Activated CD4-positive, CD25-positive, alpha-beta regulatory T cell treated with anti-CD3 and anti-CD28 coated beads, Interleukin-2, amount 50 U/mL, for 16 hours (primary cell): ENCODE data around the gene ACAT2.
"Not testable (repeated sequence)": the region's sequence is repeated elsewhere in the genome, so short reads cannot be mapped to it uniquely, and the experiment has no call there.

Experiments
- DNase-seq: peaks from one replicate; pipeline ENCODE4 v3.0.0-alpha.2; 2020; ENCODE audit warnings: low read depth, low spot score

The ACAT2 gene

GRCh38 chr6:159769470-159769869, 7.6 kb downstream of the ACAT2 start:
- DNase-seq, result no peak

GRCh38 chr6:159772196-159772595, 10.4 kb downstream of the ACAT2 start:
- no peak for DNase-seq

- DNase-seq, result no peak
These were observed 15.5 kb downstream of the ACAT2 start for GRCh38 chr6:159777240-159777904.

- no peak for DNase-seq
These were observed 16.3 kb downstream of the ACAT2 start for GRCh38 chr6:159778131-159778530.

- DNase-seq, result no peak
These were observed 16.8 kb downstream of the ACAT2 start for GRCh38 chr6:159778542-159779103.

- DNase-seq, result no peak
These were observed 26.4 kb downstream of the ACAT2 start for GRCh38 chr6:159788276-159788675.

- no peak for DNase-seq
These were observed 27.0 kb downstream of the ACAT2 start for GRCh38 chr6:159788753-159789376.

- DNase-seq, result peak; percentile 100
These were observed 27.7 kb downstream of the ACAT2 start, which contains the start of gene TCP1 for GRCh38 chr6:159789377-159790148. TCP1 (minus strand) TSS chr6:159789602; CDS start chr6:159789468, 134 bp downstream.

GRCh38 chr6:159790149-159790955, 28.5 kb downstream of the ACAT2 start, which contains the start of gene MRPL18:
MRPL18 (plus strand) TSS chr6:159790467; CDS start chr6:159790588, 121 bp downstream.
- DNase-seq, result peak; percentile 82

- no peak for DNase-seq
These were observed 29.2 kb downstream of the ACAT2 start for GRCh38 chr6:159790956-159791598.

GRCh38 chr6:159794976-159795375, 33.1 kb downstream of the ACAT2 start:
- DNase-seq, result not testable (repeated sequence)

GRCh38 chr6:159797554-159797953, 35.7 kb downstream of the ACAT2 start:
- DNase-seq, result no peak

- DNase-seq, result no peak
These were observed 38.5 kb downstream of the ACAT2 start, which contains the start of gene PNLDC1 for GRCh38 chr6:159800141-159800865. PNLDC1 (plus strand) TSS chr6:159800276; CDS start chr6:159800308, 32 bp downstream.

- no peak for DNase-seq
These were observed 40.1 kb downstream of the ACAT2 start for GRCh38 chr6:159801935-159802334.

GRCh38 chr6:159804504-159804903, 42.7 kb downstream of the ACAT2 start:
- no peak for DNase-seq

GRCh38 chr6:159805440-159806020, 43.7 kb downstream of the ACAT2 start:
- no peak for DNase-seq

GRCh38 chr6:159806021-159806458, 44.2 kb downstream of the ACAT2 start:
- no peak for DNase-seq

- DNase-seq, result no peak
These were observed 45.5 kb downstream of the ACAT2 start for GRCh38 chr6:159807150-159807858.

- DNase-seq, result no peak
These were observed 46.8 kb downstream of the ACAT2 start for GRCh38 chr6:159808647-159809046.
